ENCODE results near the gene SLC7A8.

Gene SLC7A8

GRCh38 chr14:23154964-23155587 lies 28.4 kb downstream of the SLC7A8 start:
- TF ChIP-seq CEBPB (IDR thresholded peaks at IDR 0.05) (no peak), ZBTB7A (IDR thresholded peaks at IDR 0.05; ENCODE audit: low read depth) (no peak), TAF1 (IDR thresholded peaks at IDR 0.05; ENCODE audit: low read depth) (no peak), EGR1 (IDR thresholded peaks at IDR 0.05) (no peak), EP300 (IDR thresholded peaks at IDR 0.05; ENCODE audit: borderline replicate concordance) (no peak), TEAD4 (IDR thresholded peaks at IDR 0.05) (no peak), TCF12 (IDR thresholded peaks at IDR 0.05; ENCODE audit: low read depth) (no peak), CREB1 (IDR thresholded peaks at IDR 0.05; ENCODE audit: low read depth) (no peak), REST (IDR thresholded peaks at IDR 0.05; ENCODE audit: low read depth) (no peak), RAD21 (IDR thresholded peaks at IDR 0.05; ENCODE audit: low read depth) (no peak), NFIC (IDR thresholded peaks at IDR 0.05) (no peak), USF1 (IDR thresholded peaks at IDR 0.05) (no peak), FOXM1 (IDR thresholded peaks at IDR 0.05; ENCODE audit: borderline replicate concordance, low read depth) (no peak), MAX (IDR thresholded peaks at IDR 0.05) (no peak), YY1 (IDR thresholded peaks at IDR 0.05; ENCODE audit: low read depth) (no peak)

GRCh38 chr14:23153851-23154796 lies 29.3 kb downstream of the SLC7A8 start:
- TF ChIP-seq YY1 (IDR thresholded peaks at IDR 0.05; ENCODE audit: low read depth): no peak
- TF ChIP-seq RAD21 (IDR thresholded peaks at IDR 0.05; ENCODE audit: low read depth): no peak
- no peak for TF ChIP-seq USF1 (IDR thresholded peaks at IDR 0.05)
- no peak for TF ChIP-seq TAF1 (IDR thresholded peaks at IDR 0.05; ENCODE audit: low read depth)
- no peak for TF ChIP-seq NFIC (IDR thresholded peaks at IDR 0.05)
- no peak for TF ChIP-seq TEAD4 (IDR thresholded peaks at IDR 0.05)
- no peak for TF ChIP-seq CREB1 (IDR thresholded peaks at IDR 0.05; ENCODE audit: low read depth)
- TF ChIP-seq TCF12 (IDR thresholded peaks at IDR 0.05; ENCODE audit: low read depth): no peak
- no peak for TF ChIP-seq FOXM1 (IDR thresholded peaks at IDR 0.05; ENCODE audit: borderline replicate concordance, low read depth)
- no peak for TF ChIP-seq REST (IDR thresholded peaks at IDR 0.05; ENCODE audit: low read depth)
- no peak for TF ChIP-seq CEBPB (IDR thresholded peaks at IDR 0.05)
- TF ChIP-seq EP300 (IDR thresholded peaks at IDR 0.05; ENCODE audit: borderline replicate concordance): no peak
- TF ChIP-seq ZBTB7A (IDR thresholded peaks at IDR 0.05; ENCODE audit: low read depth): no peak
- TF ChIP-seq EGR1 (IDR thresholded peaks at IDR 0.05): no peak
- no peak for TF ChIP-seq MAX (IDR thresholded peaks at IDR 0.05)

- TF ChIP-seq USF1 (IDR thresholded peaks at IDR 0.05) (no peak), NFIC (IDR thresholded peaks at IDR 0.05) (no peak), REST (IDR thresholded peaks at IDR 0.05; ENCODE audit: low read depth) (no peak), YY1 (IDR thresholded peaks at IDR 0.05; ENCODE audit: low read depth) (no peak), RAD21 (IDR thresholded peaks at IDR 0.05; ENCODE audit: low read depth) (no peak), MAX (IDR thresholded peaks at IDR 0.05) (no peak), TEAD4 (IDR thresholded peaks at IDR 0.05) (no peak), TCF12 (IDR thresholded peaks at IDR 0.05; ENCODE audit: low read depth) (no peak)
These were observed 32.1 kb downstream of the SLC7A8 start for GRCh38 chr14:23151342-23151741.

Measured in Ishikawa (cell line).